Ishikawa (cell line): ENCODE data around the gene HSD11B2.

Source experiments
- EP300 ChIP-seq: IDR thresholded peaks from 2 replicates; pipeline ENCODE4 v1.6.1; 2012; ENCODE audit warnings: borderline replicate concordance
- RAD21 ChIP-seq: IDR thresholded peaks from 2 replicates; pipeline ENCODE4 v1.6.1; 2012; ENCODE audit warnings: low read depth
- REST ChIP-seq: IDR thresholded peaks from 2 replicates; pipeline ENCODE4 v1.6.1; 2012; ENCODE audit warnings: low read depth, mild to moderate bottlenecking
- TCF12 ChIP-seq: IDR thresholded peaks from 2 replicates; pipeline ENCODE4 v1.6.1; 2012; ENCODE audit warnings: low read depth

GRCh38 chr16:67421030-67421429 is 9.9 kb upstream of the HSD11B2 start:
- TF ChIP-seq REST, result no peak
- TF ChIP-seq RAD21, result no peak
- TF ChIP-seq EP300, result no peak
- no peak for TF ChIP-seq TCF12
